GM18508 (cell line): ENCODE data around the gene SEMA3F.
"Not testable (repeated sequence)": the region's sequence is repeated elsewhere in the genome, so short reads cannot be mapped to it uniquely, and the experiment has no call there.

Experiments
- ATAC-seq: cut with Tn5 transposase; IDR thresholded peaks from one replicate; pipeline ENCODE4 v1.9.1; 2021; ENCODE audit warnings: moderate number of reproducible peaks; ENCODE audit not compliant: insufficient read depth, unreplicated experiment

Gene SEMA3F

GRCh38 chr3:50226888-50227389 lies 71.8 kb downstream of the SEMA3F start:
- no peak for ATAC-seq

DNA sequence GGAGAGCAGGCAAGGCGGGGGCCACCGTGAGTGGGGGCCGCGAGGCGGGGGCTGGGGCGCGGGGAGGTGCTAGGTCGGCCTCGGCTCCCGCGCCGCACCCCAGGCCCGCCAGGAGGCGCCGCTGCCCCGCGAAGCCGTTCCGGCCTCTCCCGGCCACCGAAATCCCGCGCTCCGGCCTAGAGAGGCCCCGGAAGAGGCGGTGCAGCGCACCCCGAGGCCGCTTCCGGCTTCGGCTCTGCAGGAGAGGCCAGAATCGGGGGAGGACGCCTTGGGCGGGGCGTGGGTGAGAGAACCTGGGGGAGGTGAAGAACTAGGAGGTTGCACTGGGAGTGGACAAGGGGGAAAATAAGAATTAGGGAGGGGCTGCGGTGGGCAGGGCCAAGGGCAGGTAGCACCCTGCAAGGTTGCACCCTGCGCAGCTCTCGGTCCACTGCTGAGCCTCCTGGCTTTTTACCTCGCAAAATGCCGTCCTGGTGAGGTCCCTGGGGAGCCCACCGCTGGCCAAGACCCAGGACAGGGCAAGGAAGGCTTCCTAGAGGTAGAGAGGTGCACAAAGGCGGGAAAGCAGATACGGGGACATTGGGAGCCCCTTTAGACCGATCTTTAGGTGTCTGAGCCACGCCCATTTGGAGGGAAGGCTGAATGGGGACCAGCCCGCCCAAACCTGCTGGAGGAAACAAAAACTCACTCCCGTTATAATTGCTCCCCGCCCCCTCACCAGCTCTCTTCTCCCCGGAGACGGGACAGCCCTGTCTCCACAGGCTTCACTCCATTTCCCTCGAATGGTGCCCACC lies 72.5 kb downstream of the SEMA3F start:
- ATAC-seq, result no peak

DNA sequence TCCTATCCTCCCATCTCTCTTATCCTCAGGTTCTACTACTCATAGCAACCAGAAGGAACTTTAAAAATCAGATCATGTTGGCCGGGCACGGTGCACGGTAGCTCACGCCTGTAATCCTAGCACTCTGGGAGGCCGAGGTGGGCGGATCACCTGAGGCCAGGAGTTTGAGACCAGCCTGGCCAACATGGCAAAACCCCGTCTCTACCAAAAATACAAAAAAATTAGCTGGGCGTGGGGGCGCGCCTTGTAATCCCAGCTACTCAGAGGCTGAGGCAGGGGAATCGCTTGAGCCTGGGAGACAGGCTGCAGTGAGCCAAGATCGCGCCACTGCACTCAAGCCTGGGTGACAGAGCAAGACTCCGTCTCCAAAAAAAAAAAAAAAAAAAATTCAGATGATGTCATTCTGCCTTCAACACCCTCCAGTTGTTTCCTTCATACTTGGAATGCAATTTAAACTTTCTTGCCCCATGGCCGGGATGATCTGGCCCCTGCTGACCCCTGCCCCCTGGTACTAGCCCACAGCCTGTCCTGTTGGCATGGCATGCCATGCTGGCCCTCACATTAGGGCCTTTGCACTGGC lies 73.2 kb downstream of the SEMA3F start:
- ATAC-seq, result not testable (repeated sequence)

DNA sequence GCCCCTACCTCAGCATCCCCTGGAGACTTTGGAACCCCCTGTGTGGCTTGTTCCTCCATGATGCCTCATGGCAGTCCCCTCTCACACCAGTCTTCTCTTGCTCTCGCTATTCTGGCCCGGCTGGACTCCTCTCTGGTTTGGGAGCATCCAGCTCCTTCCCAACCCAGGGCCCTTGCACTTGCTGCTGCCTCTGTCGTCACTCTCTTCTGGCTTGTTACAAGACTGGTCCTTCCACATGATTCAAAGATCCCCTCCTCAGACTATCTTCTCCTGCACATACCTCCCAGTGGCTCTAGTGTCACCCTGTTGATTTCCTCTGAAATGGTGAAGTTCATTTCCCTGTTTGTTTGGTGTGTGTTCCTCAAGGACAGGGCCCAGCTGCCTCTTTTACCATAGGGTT lies 74.4 kb downstream of the SEMA3F start:
- ATAC-seq, result no peak

- ATAC-seq, result no peak
Observed at GRCh38 chr3:50230104-50230793, 75.1 kb downstream of the SEMA3F start.

- no peak for ATAC-seq
Observed at GRCh38 chr3:50230794-50231125, 75.6 kb downstream of the SEMA3F start.

DNA sequence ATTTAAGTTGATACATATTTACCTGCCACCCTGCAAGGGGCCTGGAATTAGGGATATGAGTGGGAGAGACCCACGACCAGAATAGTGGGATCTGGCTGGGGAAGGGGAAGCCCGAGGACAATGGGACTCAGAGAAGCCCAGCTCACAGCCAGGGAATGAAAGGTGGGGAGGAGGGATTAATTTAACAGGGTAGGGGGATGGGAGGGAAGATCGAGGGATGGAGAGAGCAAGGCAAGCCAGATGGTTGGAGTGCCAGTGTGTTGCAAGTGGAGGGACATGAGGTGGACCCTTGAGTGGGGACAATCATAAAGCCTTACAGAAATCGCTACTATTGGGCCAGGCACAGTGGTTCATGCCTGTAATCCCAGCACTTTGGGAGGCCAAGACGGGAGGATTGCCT lies 76.5 kb downstream of the SEMA3F start:
- no peak for ATAC-seq

DNA sequence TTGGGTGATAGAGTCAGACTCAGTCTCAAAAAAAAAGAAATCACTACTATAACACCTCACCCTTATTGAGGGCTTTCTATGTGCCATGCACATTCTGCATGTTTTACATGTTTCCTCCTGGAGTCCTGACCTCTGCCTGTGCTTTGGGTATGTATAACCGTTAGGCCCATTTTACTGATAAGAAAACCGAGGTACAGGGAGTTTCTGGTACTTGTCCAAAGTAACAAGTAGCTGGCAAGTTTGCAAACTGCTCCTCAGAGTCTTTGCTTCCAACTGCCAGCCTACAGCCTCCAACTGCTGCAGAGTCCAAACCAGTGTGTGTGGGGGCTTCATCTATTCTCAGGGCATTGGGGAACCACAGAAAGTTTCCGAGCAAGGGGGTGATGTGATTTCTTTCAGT lies 77.2 kb downstream of the SEMA3F start:
- ATAC-seq, result no peak

DNA sequence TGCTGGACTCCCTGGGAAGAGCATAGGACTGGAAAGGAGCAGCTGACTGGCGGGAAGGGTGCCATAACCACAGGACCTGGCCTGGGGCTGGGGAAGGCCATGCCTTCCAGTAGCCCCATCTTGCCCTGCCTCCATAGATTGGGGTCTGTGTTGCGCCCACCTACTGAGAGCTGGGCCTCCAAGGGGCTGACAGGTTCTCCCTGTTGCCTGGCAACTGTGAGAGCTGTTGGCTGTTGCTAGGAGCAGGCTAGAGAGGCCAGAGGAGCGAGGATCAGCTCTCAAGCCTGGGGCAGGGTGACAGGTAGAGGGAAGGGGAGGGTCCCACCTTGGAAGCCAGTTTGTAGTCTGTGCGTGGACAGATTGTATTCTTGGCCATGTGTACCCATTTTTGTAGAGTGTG lies 78.1 kb downstream of the SEMA3F start:
- no peak for ATAC-seq

- peak; percentile 82 for ATAC-seq
Observed at GRCh38 chr3:50235716-50236483, 80.8 kb downstream of the SEMA3F start, which contains the start of gene GNAI2. GNAI2 (plus strand) TSS chr3:50236204; CDS start chr3:50236336, 132 bp downstream.

DNA sequence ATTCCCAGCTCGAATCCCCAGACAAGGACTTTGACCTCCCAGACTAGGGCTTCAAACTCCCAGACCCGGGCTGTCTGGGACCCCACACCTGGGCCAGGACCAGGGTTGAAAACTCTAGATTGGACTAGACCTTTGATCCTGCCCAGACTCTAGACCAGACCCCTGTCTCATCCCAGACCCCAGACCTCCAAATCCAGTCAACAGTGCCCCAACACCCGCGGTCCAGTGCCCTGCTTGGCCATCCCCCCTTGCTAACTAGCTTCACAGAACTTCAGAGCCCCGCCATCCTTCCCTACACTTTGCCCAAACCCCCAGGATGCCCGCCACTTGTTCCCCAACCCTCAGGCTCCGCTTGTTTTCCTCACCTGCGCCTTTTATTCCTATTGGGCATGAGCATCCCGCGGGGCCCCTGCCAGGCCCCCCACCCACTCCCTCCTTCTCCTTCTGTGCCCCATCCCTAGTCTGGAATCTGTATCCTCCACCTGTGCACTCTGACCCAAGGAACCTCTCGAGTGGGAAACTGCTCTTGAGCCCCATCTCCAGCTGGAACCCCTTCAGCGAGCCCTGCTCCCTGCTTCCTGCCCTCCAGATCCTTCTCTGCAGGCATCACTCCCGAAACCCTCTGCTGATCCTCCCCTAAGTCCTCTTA lies 81.5 kb downstream of the SEMA3F start:
- ATAC-seq, result no peak

GRCh38 chr3:50237133-50237651 lies 82.1 kb downstream of the SEMA3F start:
- no peak for ATAC-seq

- ATAC-seq, result no peak
Observed at GRCh38 chr3:50237754-50238548, 82.8 kb downstream of the SEMA3F start.

- no peak for ATAC-seq
Observed at GRCh38 chr3:50238549-50239026, 83.5 kb downstream of the SEMA3F start.
